NCI-H1417 treated with DMSO at 0.1 percent for 48 hours (cell line): Measurements from ENCODE around the gene FANCD2OS.
"Not testable (repeated sequence)": the region's sequence is repeated elsewhere in the genome, so short reads cannot be mapped to it uniquely, and the experiment has no call there.

Experiments used
- DNase-seq: peaks from one replicate; lab custom pipeline; 2025; lab: John Stamatoyannopoulos, UW

FANCD2OS gene, protein sequence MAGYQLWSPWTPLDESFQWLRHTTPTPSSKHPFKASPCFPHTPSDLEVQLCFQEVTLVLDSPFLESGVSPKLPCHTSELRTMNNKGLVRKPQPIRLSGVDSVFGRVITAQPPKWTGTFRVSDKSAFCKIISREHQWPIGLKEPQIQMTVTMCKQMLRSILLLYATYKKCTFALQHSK

GRCh38 chr3:10108091-10108490, at the start of gene FANCD2OS:
FANCD2OS (minus strand) TSS chr3:10108255; CDS start chr3:10104774, 3,481 bp downstream.
- DNase-seq, result no peak

- DNase-seq, result no peak
Observed at GRCh38 chr3:10157031-10157430, 49.0 kb upstream of the FANCD2OS start.

GRCh38 chr3:10155658-10156057, 47.6 kb upstream of the FANCD2OS start:
- no peak for DNase-seq

DNA sequence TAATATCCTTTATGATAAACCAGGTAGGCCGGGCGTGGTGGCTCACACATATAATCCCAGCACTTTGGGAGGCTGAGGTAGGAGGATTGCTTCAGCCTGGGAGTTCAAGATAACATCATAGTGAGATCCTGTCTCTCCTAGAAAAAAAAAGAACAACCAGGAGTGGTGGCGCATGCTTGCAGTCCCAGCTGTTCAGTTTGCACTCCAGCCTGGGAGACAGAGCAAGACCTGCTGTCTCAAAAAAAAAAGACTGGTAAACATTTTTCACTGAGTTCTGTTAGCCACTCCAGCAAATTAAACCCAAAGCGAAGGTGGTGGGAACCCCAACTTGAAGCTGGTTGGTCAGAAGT, 47.0 kb upstream of the FANCD2OS start:
- DNase-seq, result no peak

DNA sequence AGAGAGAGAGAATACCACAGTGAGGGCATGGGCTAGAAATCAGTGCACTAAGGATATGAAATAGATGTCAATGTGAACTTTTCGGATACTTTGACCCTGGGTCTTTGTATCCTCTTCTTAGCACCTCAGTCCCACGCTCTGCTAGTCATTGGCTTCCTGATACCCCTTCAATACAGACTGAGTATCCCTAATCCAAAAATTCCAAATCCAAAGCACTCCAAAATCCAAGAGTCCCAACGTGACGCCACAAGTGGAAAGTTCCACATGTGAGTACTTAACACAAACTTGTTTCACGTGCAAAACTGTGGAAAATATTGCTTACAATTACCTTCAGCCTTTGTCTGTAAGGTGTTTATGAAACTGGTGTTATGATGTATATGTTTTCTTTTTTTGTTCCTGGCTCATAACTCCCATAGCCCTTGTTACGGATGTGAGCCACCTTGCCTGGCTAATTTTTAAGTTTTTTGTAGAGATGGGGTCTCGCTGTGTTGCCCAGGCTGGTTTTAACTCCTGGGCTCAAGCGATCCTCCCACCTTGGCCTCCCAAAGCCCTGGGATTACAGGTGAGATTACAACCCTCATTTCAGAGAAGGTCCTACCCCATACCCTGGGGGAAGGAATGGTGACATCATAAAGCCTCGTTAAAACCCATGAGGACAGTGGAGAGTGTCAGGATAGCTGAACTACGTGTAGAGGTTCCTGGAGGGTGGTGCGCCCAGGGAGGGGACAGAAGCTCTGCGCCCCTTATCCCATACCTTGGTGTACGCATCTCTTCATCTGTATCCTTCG, 46.5 kb upstream of the FANCD2OS start:
- DNase-seq, result no peak

DNA sequence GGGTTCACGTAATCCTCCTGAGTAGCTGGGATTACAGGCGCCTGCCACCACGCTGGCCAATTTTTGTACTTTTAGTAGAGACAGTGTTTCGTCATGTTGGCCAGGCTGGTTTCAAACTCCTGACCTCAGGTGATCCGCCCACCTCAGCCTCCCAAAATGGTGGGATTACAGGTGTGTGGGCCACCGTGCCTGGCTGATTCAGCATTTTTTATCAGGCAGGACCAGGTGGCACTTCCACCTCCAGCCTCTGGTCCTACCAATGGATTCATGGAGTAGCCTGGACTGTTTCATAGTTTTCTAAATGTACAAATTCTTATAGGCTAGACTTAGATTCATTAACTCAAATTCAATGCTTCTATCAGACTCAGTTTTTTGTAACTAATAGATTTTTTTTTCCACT, 42.9 kb upstream of the FANCD2OS start:
- no peak for DNase-seq

GRCh38 chr3:10149226-10149625, 41.2 kb upstream of the FANCD2OS start:
- no peak for DNase-seq

DNA sequence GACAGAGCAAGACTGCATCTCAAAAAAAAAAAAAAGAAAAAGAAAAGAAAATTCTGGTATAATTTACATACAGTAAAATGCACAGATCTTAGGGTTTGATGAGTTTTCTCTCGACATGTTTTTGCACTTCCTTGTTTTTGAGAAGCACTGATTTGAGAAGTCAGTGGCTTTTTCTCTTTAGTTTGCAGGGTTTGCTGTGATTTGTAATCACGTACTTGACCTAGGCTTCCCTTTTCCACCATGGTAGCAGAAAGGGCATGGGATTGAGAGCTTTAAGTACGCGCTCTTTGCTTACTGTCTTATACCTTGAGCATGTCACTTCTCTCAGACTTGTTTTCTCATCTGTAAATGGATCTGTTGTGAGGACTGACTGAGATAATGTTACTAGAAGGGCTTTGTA, 37.6 kb upstream of the FANCD2OS start:
- no peak for DNase-seq

GRCh38 chr3:10142707-10143560, 34.9 kb upstream of the FANCD2OS start:
- no peak for DNase-seq

GRCh38 chr3:10140996-10141546, 33.0 kb upstream of the FANCD2OS start:
- DNase-seq, result no peak

GRCh38 chr3:10137178-10137577, 29.1 kb upstream of the FANCD2OS start:
- no peak for DNase-seq

DNA sequence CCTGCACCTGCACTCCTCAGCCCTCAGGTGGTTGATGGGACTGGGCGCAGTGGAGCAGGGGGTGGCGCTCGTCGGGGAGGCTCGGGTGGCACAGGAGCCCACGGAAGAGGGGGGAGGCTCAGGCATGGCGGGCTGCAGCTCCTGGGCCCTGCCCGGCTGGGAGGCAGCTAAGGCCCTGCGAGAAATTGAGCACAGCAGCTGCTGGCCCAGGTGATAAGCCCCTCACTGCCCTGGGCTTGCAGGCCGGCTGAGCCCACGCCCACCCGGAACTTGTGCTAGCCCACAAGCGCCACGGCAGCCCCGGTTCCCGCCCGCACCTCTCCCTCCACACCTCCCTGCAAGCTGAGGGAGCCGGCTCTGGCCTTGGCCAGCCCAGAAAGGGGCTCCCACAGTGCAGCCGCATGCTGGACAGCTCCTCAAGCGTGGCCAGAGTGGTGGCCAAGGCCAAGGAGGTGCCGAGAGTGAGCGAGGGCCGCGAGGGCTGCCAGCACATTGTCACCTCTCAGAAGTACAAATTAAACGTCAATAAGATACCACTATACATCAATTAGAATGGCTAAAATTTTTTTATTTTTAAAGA, 28.5 kb upstream of the FANCD2OS start:
- no peak for DNase-seq

DNA sequence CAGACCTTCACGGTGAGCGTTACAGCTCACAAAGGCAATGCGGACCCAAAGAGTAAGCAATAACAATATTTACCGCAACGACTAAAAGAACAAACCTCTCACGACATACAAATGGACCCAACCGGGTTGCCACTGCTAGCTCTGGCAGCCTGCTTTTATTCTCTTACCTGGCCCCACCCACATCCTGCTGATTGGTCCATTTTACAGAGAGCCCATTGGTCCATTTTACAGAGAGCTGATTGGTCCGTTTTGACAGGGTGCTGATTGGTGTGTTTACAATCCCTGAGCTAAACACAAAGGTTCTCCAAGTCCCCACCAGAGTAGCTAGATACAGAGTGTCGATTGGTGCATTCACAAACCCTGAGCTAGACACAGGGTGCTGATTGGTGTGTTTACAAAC, 27.8 kb upstream of the FANCD2OS start:
- not testable (repeated sequence) for DNase-seq

DNA sequence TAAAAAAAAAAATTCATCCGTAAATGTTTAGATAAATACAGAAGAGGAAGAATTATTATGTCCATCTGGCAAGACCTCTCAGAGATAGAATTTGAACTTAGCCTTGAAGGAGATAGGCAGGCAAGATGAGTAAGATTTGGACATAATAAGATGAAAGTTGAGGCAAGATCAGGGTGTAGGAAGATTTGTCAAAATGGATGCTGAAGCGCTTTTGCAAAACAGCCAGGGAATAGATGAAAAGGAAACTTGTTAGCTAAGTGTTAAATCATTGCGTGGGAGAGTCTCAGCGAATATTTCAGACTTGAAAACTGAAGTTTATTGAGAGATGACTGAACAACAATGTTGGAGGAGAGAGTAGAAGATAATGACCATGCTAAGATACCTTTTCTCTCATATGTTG, 14.7 kb upstream of the FANCD2OS start:
- DNase-seq, result no peak

DNA sequence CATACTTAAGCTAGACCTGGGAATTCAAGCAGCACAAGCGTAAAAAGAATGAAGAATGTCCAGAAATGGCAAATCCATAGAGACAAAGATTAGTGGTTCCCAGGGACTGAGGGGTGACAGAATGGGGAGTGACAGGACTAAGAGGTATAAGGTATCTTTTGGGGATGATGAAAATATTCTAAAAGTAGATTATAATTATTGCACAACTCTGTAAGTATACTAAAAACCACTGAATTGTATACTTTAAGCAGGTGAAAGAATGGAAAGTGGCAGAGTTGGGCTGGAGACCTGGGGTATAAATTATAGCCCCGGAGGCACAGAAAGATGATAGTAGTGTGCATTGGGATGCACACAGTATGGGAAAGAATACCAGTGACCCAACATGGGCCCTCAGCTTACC, 13.0 kb upstream of the FANCD2OS start:
- no peak for DNase-seq

- no peak for DNase-seq
Observed at GRCh38 chr3:10119376-10119775, 11.3 kb upstream of the FANCD2OS start.

- DNase-seq, result no peak
Observed at GRCh38 chr3:10116928-10117327, 8.9 kb upstream of the FANCD2OS start.

DNA sequence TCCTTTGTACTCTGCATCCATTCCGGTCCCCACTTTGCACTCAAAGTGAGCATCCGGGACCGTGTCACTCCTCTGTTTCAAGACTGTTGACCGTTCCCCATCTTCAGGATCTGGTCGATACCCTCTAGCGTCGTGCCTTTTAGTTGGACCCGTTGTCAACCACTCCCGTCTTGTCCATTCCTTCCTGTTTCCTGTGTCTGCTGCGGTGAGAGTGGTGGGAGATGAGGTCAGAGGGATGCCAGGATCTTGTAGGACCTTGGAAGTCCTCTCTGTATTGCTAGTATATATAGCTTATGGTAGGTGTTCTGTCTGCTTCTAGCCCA, 8.0 kb upstream of the FANCD2OS start:
- DNase-seq, result no peak

DNA sequence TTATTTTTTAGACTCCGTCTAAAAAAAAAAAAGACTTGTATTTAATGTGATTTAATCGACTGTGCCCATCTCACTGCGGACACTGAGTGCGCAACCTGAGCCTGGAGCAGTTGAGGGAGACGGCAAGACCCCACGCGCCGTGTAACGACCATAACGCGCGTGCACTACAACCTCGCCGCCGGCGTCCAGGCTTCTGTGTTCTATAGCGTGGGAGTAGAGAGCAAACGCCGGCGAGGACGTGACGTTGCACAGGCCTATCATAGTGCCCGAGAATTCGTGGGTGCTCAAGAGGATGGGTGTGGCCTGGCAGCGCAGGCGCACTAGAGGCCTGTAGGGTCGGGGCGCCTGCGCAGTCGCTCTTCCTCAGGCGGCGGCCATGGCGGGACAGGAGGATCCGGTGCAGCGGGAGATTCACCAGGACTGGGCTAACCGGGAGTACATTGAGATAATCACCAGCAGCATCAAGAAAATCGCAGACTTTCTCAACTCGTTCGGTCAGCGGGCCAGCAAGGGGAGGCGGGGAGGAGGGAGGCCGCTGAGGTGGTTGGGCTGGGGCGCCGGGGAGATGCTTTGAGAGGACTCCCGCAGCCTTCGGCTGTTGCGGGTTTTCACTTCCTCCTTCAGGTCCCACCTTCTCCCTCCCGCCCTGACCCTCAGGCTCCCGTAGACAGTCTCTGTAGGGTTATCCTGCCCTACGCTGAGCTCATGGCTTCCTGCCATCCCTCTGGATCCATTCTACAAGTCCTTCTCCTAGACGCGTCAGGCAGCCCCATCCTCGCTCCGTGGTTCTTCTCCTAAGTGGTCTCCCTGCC, 7.5 kb upstream of the FANCD2OS start, which contains the start of gene BRK1:
TSS of gene BRK1 (plus strand) at position 350 of the 812 bp plus-strand sequence. CDS start at position 377, 27 bp downstream.
- DNase-seq, result peak; percentile 60

DNA sequence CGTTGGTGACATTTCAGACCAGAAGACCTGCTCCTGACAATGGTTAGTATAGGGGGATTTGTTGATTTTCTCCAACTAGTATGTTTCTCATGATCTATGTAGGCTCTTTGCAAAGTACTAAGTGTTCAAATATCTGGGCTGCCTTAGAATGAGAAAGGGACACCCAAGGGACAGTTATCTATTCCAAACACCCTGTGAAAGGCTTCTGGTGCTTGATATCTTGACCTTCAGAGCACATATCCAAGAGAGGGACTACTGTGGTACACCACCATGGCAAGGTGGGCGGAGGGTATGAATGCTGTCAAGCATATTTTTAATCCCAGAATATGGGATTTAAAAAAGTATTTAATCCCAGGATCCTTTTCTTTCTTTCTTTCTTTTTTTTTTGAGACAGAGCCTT, 1.1 kb downstream of the FANCD2OS start:
- DNase-seq, result no peak

GRCh38 chr3:10099041-10099440, 9.0 kb downstream of the FANCD2OS start:
- DNase-seq, result no peak
